CD4-positive, alpha-beta T cell treated with Interleukin-17A for 1 hour (primary cell): ENCODE data around the gene ATP2C2.
"Not testable (repeated sequence)": the region's sequence is repeated elsewhere in the genome, so short reads cannot be mapped to it uniquely, and the experiment has no call there.

Experiments used
- DNase-seq: peaks from one replicate; pipeline ENCODE4 v3.0.0-alpha.2; 2020

The ATP2C2 gene

GRCh38 chr16:84421938-84422220, 53.5 kb downstream of the ATP2C2 start:
- no peak for DNase-seq

- DNase-seq, result peak; percentile 16
These were observed 55.1 kb downstream of the ATP2C2 start for GRCh38 chr16:84423416-84423837.

- no peak for DNase-seq
These were observed 57.4 kb downstream of the ATP2C2 start for GRCh38 chr16:84425696-84426095.

GRCh38 chr16:84426804-84427203, 58.5 kb downstream of the ATP2C2 start:
- no peak for DNase-seq

- no peak for DNase-seq
These were observed 59.2 kb downstream of the ATP2C2 start for GRCh38 chr16:84427553-84427952.

- DNase-seq, result no peak
These were observed 62.5 kb downstream of the ATP2C2 start for GRCh38 chr16:84430860-84431259.

GRCh38 chr16:84434800-84435199, 66.5 kb downstream of the ATP2C2 start:
- DNase-seq, result no peak

GRCh38 chr16:84436196-84436595, 67.9 kb downstream of the ATP2C2 start:
- DNase-seq, result no peak

GRCh38 chr16:84438971-84439696, 70.8 kb downstream of the ATP2C2 start:
- DNase-seq, result no peak

GRCh38 chr16:84442416-84443145, 74.2 kb downstream of the ATP2C2 start:
- no peak for DNase-seq

- DNase-seq, result no peak
These were observed 74.9 kb downstream of the ATP2C2 start for GRCh38 chr16:84443166-84443802.

GRCh38 chr16:84444476-84444875, 76.1 kb downstream of the ATP2C2 start:
- DNase-seq, result no peak

- DNase-seq, result no peak
These were observed 77.7 kb downstream of the ATP2C2 start for GRCh38 chr16:84446084-84446483.

GRCh38 chr16:84446596-84447392, 78.5 kb downstream of the ATP2C2 start:
- no peak for DNase-seq

GRCh38 chr16:84448444-84448843, 80.1 kb downstream of the ATP2C2 start:
- DNase-seq, result no peak

- no peak for DNase-seq
These were observed 81.1 kb downstream of the ATP2C2 start for GRCh38 chr16:84449156-84450140.

- DNase-seq, result no peak
These were observed 82.0 kb downstream of the ATP2C2 start for GRCh38 chr16:84450176-84450865.

GRCh38 chr16:84451010-84451676, 82.8 kb downstream of the ATP2C2 start:
- not testable (repeated sequence) for DNase-seq

GRCh38 chr16:84451781-84452180, 83.4 kb downstream of the ATP2C2 start:
- no peak for DNase-seq

GRCh38 chr16:84453061-84453752, 84.9 kb downstream of the ATP2C2 start:
- DNase-seq, result no peak
